K562 (cell line): Measurements from ENCODE around the gene OTUD5. TPM values are rescaled to one million over a fixed set of nuclear protein-coding genes. Genes with fewer than 3 reads are reported as not detected.

Source experiments
- ATAC-seq: fragments of 200-7000 bp; cut with Tn5 transposase; 3 replicates; pipeline ENCODE4 v1.9.1; 2020; ENCODE audit warnings: moderate library complexity
- BruUV-seq: library from RNA; stranded (reverse); fragments of 400-500 nt; replicated peaks from 2 replicates; lab custom pipeline; 2021; lab: Mats Ljungman, UMichigan
- CTCF ChIA-PET: fragments of 300-600 bp; formaldehyde crosslinking; extraction: SDS; loops from one replicate; lab custom pipeline; 2021; ENCODE audit warnings: low intra/inter-chr PET ratio; lab: Yijun Ruan, JAX
- POLR2A ChIA-PET: fragments of 300-600, 350-650 bp; sonication (Branson Sonifier 250); formaldehyde crosslinking; extraction: SDS; loops from one replicate; lab custom pipeline; 2021; ENCODE audit warnings: antibody characterized with exemption, inconsistent platforms; lab: Yijun Ruan, JAX
- DNase-seq, 4 experiments: peaks; one replicate each; pipeline versions ENCODE4 v3.0.0 to v3.0.0-alpha.2; 2011 to 2018; ENCODE audit warnings: low spot score in 3 of 4, mixed read lengths in 3 of 4; ENCODE audit errors: extremely low read depth in 1 of 4
- FAIRE-seq: peaks from 2 replicates; lab custom pipeline; 2011; peaks lifted over from hg19 to GRCh38; lab: Jason Lieb, UNC
- H2AFZ ChIP-seq: 2 replicates; pipeline ENCODE4 v1.6.0; 2011; ENCODE audit warnings: low read depth, low read length, control low read depth, inconsistent platforms
- H3K27ac ChIP-seq: fragments of 200-600 bp; 3 replicates; pipeline ENCODE4 v1.8.0; 2011; ENCODE audit warnings: low read depth, mild to moderate bottlenecking, control low read depth, inconsistent platforms, low read length, moderate library complexity, mixed read lengths; ENCODE audit errors: extremely low read depth
- H3K27me3 ChIP-seq, 2 experiments: fragments of 300-600 bp in 1 of 2; 2 replicates in 1 of 2; 3 replicates in 1 of 2; pipeline versions ENCODE4 v1.6.0 to v1.8.0; 2011; ENCODE audit warnings: inconsistent platforms in 2 of 2, low read length in 2 of 2, mild to moderate bottlenecking in 1 of 2, mixed read lengths in 1 of 2, moderate library complexity in 1 of 2; ENCODE audit not compliant: control insufficient read depth in 2 of 2, insufficient read depth in 2 of 2
- H3K36me3 ChIP-seq: fragments of 300-600 bp; 3 replicates; pipeline ENCODE4 v1.8.0; 2011; ENCODE audit warnings: mild to moderate bottlenecking, low read length, inconsistent platforms; ENCODE audit not compliant: control insufficient read depth, insufficient read depth
- H3K4me1 ChIP-seq, 2 experiments: fragments of 200-600 bp in 1 of 2; replicated peaks in 1 of 2; 2 replicates in 1 of 2; 3 replicates in 1 of 2; pipeline versions ENCODE4 v1.5.1 to v1.8.0; 2011; ENCODE audit warnings: inconsistent platforms in 2 of 2, low read length in 2 of 2, mild to moderate bottlenecking in 1 of 2, mixed read lengths in 1 of 2, moderate library complexity in 1 of 2; ENCODE audit not compliant: control insufficient read depth in 2 of 2, insufficient read depth in 2 of 2
- H3K4me2 ChIP-seq: 2 replicates; pipeline ENCODE4 v1.6.1; 2011; ENCODE audit warnings: low read length, control low read depth, inconsistent platforms, mixed read lengths; ENCODE audit not compliant: insufficient read depth
- H3K4me3 ChIP-seq: fragments of 200-600 bp; sonication (generic), shearing (Covaris generic); 2 replicates; pipeline ENCODE4 v1.5.1; 2016; ENCODE audit warnings: control low read depth, inconsistent platforms
- H3K79me2 ChIP-seq: fragments of 200-600 bp; 3 replicates; pipeline ENCODE4 v1.8.0; 2011; ENCODE audit warnings: low read length, inconsistent platforms; ENCODE audit not compliant: control insufficient read depth, insufficient read depth
- H3K9ac ChIP-seq, 2 experiments: 2 replicates each; pipeline versions ENCODE4 v1.6.0 to v1.6.1; 2011; ENCODE audit warnings: low read depth in 2 of 2, low read length in 2 of 2, control low read depth in 1 of 2, inconsistent platforms in 1 of 2, mild to moderate bottlenecking in 1 of 2, mixed read lengths in 1 of 2; ENCODE audit not compliant: insufficient read depth in 1 of 2
- H3K9me1 ChIP-seq: one replicate; pipeline ENCODE4 v1.6.0; 2011; ENCODE audit warnings: inconsistent platforms, mild to moderate bottlenecking, low read length, moderate library complexity; ENCODE audit not compliant: control insufficient read depth, insufficient read depth
- H3K9me3 ChIP-seq: replicated peaks from 2 replicates; pipeline ENCODE4 v1.5.1; 2011; ENCODE audit warnings: low read depth, low read length, inconsistent platforms; ENCODE audit not compliant: control insufficient read depth, insufficient read depth
- H4K20me1 ChIP-seq: replicated peaks from 2 replicates; pipeline ENCODE4 v1.6.1; 2011; ENCODE audit warnings: low read length, inconsistent platforms, mixed read lengths; ENCODE audit not compliant: control insufficient read depth, insufficient read depth
- BCL6 ChIP-seq: fragments of 250-450 bp; sonication (Bioruptor Pico); IDR thresholded peaks from 2 replicates; pipeline ENCODE4 v1.4.0; 2020
- CHD4 ChIP-seq: fragments of 200-600 bp; sonication (generic); IDR thresholded peaks from 3 replicates; pipeline ENCODE4 v1.6.1; 2012; ENCODE audit warnings: low read depth, mild to moderate bottlenecking, mixed read lengths, low read length, inconsistent platforms; ENCODE audit not compliant: insufficient read depth, insufficient replicate concordance, poor library complexity, severe bottlenecking
- CLOCK ChIP-seq: fragments of 250-450 bp; sonication (Bioruptor Pico); IDR thresholded peaks from 2 replicates; pipeline ENCODE4 v1.4.0; 2020; ENCODE audit warnings: mild to moderate bottlenecking, moderate library complexity, borderline replicate concordance
- CREB3 ChIP-seq: fragments of 450-650 bp; conservative IDR thresholded peaks from 2 replicates; pipeline ENCODE4 v1.6.1; 2016; ENCODE audit warnings: missing genetic modification characterization, low read depth, mild to moderate bottlenecking, missing compliant biosample characterization, moderate library complexity
- CREB5 ChIP-seq: fragments of 250-450 bp; sonication (Bioruptor Pico); IDR thresholded peaks from 2 replicates; pipeline ENCODE4 v1.5.0; 2020; ENCODE audit warnings: mild to moderate bottlenecking
- E2F3 ChIP-seq: fragments of 250-450 bp; sonication (Bioruptor Pico); IDR thresholded peaks from 2 replicates; pipeline ENCODE4 v1.4.0; 2020; ENCODE audit warnings: mild to moderate bottlenecking
- EP300 ChIP-seq: IDR thresholded peaks from 2 replicates; pipeline ENCODE4 v1.6.1; 2012; ENCODE audit warnings: low read length, improper control_type of control experiment
- MYBL2 ChIP-seq, 2 experiments: fragments of 450-650 bp in 1 of 2; sonication (generic) in 1 of 2; formaldehyde crosslinking in 1 of 2; IDR thresholded peaks; 2 replicates each; pipeline versions ENCODE4 v1.6.1 to v1.8.1; 2017 to 2022; ENCODE audit warnings: borderline replicate concordance in 1 of 2, inconsistent platforms in 1 of 2, low read depth in 1 of 2, mild to moderate bottlenecking in 1 of 2, missing genetic modification reagents in 1 of 2, moderate library complexity in 1 of 2
- NCOA1 ChIP-seq: fragments of 450-650 bp; IDR thresholded peaks from 2 replicates; pipeline ENCODE4 v1.6.1; 2016; ENCODE audit warnings: low read depth
- RBM15 ChIP-seq: fragments of 200-400 bp; formaldehyde crosslinking; IDR thresholded peaks from 2 replicates; pipeline ENCODE4 v1.6.1; 2018; ENCODE audit warnings: mild to moderate bottlenecking, low read length, moderate library complexity; ENCODE audit not compliant: insufficient read depth
- SMARCC2 ChIP-seq: fragments of 450-650 bp; IDR thresholded peaks from 2 replicates; pipeline ENCODE4 v1.6.1; 2017; ENCODE audit warnings: antibody characterized with exemption, moderate library complexity, mild to moderate bottlenecking, low read depth
- ZNF212 ChIP-seq: fragments of 450-650 bp; formaldehyde crosslinking; IDR thresholded peaks from 2 replicates; pipeline ENCODE4 v1.4.0; 2020; ENCODE audit warnings: mild to moderate bottlenecking
- WGBS: fragments of 100-300 bp; shearing (Covaris generic); methylation state at CpG from one replicate; pipeline ENCODE4 v1.1.6; 2016; ENCODE audit warnings: low coverage, mixed read lengths; ENCODE audit not compliant: insufficient coverage; ENCODE audit errors: missing lambda C conversion rate; 5-methylcytosine and 5-hydroxymethylcytosine counted together
- in situ Hi-C: fragments of 300-500 bp; cut with MboI; formaldehyde crosslinking; loops from 4 replicates; pipeline ENCODE4 v1.15.0; 2018; ENCODE audit warnings: inconsistent platforms, mixed read lengths
- intact Hi-C: fragments of 100-400 bp; cut with micrococcal nuclease; formaldehyde crosslinking; loops from 2 replicates; pipeline ENCODE4 v1.14.2; 2022
- polyA plus RNA-seq, 8 experiments: library from polyadenylated mRNA; depleted of rRNA in 4 of 8; stranded (reverse) in 5 of 8; unstranded in 3 of 8; fragments of >200 nt; fragmentation: Nextera tagmentation in 2 of 8; fragmentation: Illumina TruSeq in 1 of 8; extraction: Ambion mirVana in 2 of 8; extraction: Trizol in 1 of 8; gene quantifications; 2 replicates each; pipeline versions ENCODE4 v1.2.1 to v1.2.3, GENCODE V29; 2011 to 2014; ENCODE audit warnings: inconsistent platforms in 1 of 8, missing spikeins in 1 of 8
- total RNA-seq, 7 experiments: library from RNA; depleted of rRNA in 6 of 7; stranded (reverse); fragments of >200 nt in 6 of 7; fragmentation: Illumina TruSeq in 2 of 7; extraction: Trizol in 2 of 7; gene quantifications; 2 replicates each; pipeline versions ENCODE4 v1.2.1 to v1.2.3, GENCODE V29; 2011 to 2021; ENCODE audit warnings: low replicate concordance in 1 of 7

Gene OTUD5
- total and polyA plus RNA-seq, 9 of the 15 experiments (the other 6 are each of a cell fraction or from before 2014, with no cell fraction given): 3.6 to 102 (median 59.0) TPM

- Histone ChIP-seq H3K4me3 (no peak overlapping the region; the same call in 1 of the 2 replicates), H3K9ac (peak overlapping the region; percentile 70 to 79; a peak in 3 of 4 replicates), H3K27me3 (no peaks in the 10 kb centered on the region), H3K36me3 (peaks cover 68% of the 10 kb centered on the region), H3K27ac (peak overlapping the region; percentile 91), H3K9me1 (no peaks in the 10 kb centered on the region), H3K9me3 (no peaks in the 10 kb centered on the region), H4K20me1 (no peaks in the 10 kb centered on the region), H3K79me2 (peaks cover 74% of the 10 kb centered on the region), H3K4me2 (peak overlapping the region; percentile 70), H3K4me1 (peaks cover 51 to 61% of the 10 kb centered on the region in 2 experiments), H2AFZ (no peak overlapping the region)
- ChIA-PET CTCF (interaction anchor here (1.6 kb wide), 1 partner anchor 21 kb away, joined by 4 read pairs; no protein-coding TSS in a partner anchor), POLR2A (interaction anchor here (0.7 to 1.1 kb wide), 5 partner anchors 9 to 209 kb away, joined by 3 to 4 read pairs (median 3); no protein-coding TSS in a partner anchor)
- DNase-seq: peak; percentile 62 to 93 (median 72)
- no TSS peak for BruUV-seq
- in situ Hi-C loops: no loop called here
- intact Hi-C loops: loop anchor here (1.0 kb wide), 2 partner anchors 18 to 106 kb away; partner anchors contain the start of genes PIM2 and TFE3
- FAIRE-seq: peak; percentile 78
- 1% methylated on average over 8 of the region's 9 CpGs for WGBS
- peak; percentile 82 for ATAC-seq
- TF ChIP-seq RBM15 (no peak), ZNF212 (CRISPR knock-in tag) (no peak), CREB3 (tag) (no peak), EP300 (peak; percentile 80), E2F3 (CRISPR knock-in tag) (no peak), CHD4 (no peak), CREB5 (CRISPR knock-in tag) (no peak), CLOCK (peak; percentile 55; the same call in 1 of the 2 replicates), NCOA1 (peak; percentile 56; the same call in 1 of the 2 replicates), MYBL2 (IDR thresholded peaks at IDR 0.05; ENCODE audit: low read depth) (no peak), MYBL2 (CRISPR knock-in tag; IDR thresholded peaks at IDR 0.05; ENCODE audit: borderline replicate concordance) (no peak), SMARCC2 (no peak), BCL6 (CRISPR knock-in tag) (no peak)
These were observed 20.1 kb downstream of the OTUD5 start for GRCh38 chrX:48937054-48937907.
